ENCODE measurements around the gene PRDX1. TPM values are rescaled to one million over a fixed set of nuclear protein-coding genes. Genes with fewer than 3 reads are reported as not detected.
A peak's percentile ranks its signal among the peaks of the same experiment; 100 is the strongest.

Gene PRDX1
- total and polyA plus RNA-seq, 2 of the 13 experiments (the other 11 are each of a cell fraction or from before 2014, with no cell fraction given), result 761 to 1,898 TPM

DNA sequence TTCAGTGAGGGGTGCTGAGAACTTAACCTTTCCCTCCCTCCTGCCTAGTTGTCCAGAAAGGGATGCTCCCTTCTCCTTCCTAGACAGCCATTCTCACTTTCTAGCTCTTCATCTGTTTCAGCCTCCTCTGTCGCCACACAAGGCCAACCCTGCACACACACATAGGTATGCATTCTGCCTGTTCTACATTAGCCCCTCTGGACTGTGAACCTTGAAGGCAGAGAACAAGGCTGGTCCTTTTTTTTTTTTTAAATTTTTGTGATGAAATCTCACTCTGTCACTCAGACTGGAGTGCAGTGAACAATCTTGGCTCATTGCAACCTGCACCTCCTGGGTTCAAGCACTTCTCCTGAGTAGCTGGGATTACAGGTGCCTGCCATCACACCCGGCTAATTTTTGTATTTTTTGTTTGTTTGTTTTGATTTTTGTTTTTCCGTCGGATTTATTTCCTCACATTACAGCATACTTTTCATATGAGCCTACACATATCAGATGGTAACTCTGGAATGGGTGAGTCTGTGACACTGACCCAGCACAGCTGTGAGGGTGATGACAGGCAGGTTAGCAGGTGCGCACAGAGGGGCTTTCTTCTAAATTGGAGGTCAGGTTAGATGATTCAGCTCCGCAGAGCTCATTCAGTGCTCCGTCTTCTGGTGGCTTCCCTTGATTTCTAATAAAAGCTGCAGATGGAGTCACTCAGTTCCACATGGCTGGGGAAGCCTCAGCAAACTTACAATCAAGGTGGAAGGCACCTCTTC is 24.0 kb upstream of the PRDX1 start (continued):
- TF ChIP-seq, protein P1, sequence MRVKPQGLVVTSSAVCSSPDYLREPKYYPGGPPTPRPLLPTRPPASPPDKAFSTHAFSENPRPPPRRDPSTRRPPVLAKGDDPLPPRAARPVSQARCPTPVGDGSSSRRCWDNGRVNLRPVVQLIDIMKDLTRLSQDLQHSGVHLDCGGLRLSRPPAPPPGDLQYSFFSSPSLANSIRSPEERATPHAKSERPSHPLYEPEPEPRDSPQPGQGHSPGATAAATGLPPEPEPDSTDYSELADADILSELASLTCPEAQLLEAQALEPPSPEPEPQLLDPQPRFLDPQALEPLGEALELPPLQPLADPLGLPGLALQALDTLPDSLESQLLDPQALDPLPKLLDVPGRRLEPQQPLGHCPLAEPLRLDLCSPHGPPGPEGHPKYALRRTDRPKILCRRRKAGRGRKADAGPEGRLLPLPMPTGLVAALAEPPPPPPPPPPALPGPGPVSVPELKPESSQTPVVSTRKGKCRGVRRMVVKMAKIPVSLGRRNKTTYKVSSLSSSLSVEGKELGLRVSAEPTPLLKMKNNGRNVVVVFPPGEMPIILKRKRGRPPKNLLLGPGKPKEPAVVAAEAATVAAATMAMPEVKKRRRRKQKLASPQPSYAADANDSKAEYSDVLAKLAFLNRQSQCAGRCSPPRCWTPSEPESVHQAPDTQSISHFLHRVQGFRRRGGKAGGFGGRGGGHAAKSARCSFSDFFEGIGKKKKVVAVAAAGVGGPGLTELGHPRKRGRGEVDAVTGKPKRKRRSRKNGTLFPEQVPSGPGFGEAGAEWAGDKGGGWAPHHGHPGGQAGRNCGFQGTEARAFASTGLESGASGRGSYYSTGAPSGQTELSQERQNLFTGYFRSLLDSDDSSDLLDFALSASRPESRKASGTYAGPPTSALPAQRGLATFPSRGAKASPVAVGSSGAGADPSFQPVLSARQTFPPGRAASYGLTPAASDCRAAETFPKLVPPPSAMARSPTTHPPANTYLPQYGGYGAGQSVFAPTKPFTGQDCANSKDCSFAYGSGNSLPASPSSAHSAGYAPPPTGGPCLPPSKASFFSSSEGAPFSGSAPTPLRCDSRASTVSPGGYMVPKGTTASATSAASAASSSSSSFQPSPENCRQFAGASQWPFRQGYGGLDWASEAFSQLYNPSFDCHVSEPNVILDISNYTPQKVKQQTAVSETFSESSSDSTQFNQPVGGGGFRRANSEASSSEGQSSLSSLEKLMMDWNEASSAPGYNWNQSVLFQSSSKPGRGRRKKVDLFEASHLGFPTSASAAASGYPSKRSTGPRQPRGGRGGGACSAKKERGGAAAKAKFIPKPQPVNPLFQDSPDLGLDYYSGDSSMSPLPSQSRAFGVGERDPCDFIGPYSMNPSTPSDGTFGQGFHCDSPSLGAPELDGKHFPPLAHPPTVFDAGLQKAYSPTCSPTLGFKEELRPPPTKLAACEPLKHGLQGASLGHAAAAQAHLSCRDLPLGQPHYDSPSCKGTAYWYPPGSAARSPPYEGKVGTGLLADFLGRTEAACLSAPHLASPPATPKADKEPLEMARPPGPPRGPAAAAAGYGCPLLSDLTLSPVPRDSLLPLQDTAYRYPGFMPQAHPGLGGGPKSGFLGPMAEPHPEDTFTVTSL (CRISPR knock-in tag; IDR thresholded peaks at IDR 0.05; ENCODE audit: borderline replicate concordance), result no peak
- TF ChIP-seq HOXA3 (CRISPR knock-in tag; IDR thresholded peaks at IDR 0.05) (peak; percentile 35; the same call in 1 of the 2 replicates), KDM6A (CRISPR knock-in tag; IDR thresholded peaks at IDR 0.05; ENCODE audit: low read depth) (no peak), MXI1 (IDR thresholded peaks at IDR 0.05; ENCODE audit: borderline replicate concordance, low read depth, low read length) (no peak; the same call in 2 of the 3 replicates), ZNF138 (CRISPR knock-in tag; IDR thresholded peaks at IDR 0.05; ENCODE audit: low read depth) (no peak), ZNF264 (CRISPR knock-in tag; IDR thresholded peaks at IDR 0.05) (peak; percentile 33; the same call in 1 of the 2 replicates), ZNF543 (CRISPR knock-in tag; IDR thresholded peaks at IDR 0.05) (0 out of 2 replicates have a peak, but pooled peaks have one; percentile 63), SMARCC2 (IDR thresholded peaks at IDR 0.05) (no peak), SKI (IDR thresholded peaks at IDR 0.05; ENCODE audit: partially characterized antibody) (peak; percentile 18), FOXA1 (IDR thresholded peaks at IDR 0.05) (no peak), FOXA1 (CRISPR knock-in tag; IDR thresholded peaks at IDR 0.05) (no peak), TARDBP (CRISPR knock-in tag; IDR thresholded peaks at IDR 0.05) (no peak), ZNF709 (CRISPR knock-in tag; IDR thresholded peaks at IDR 0.05) (no peak)
- TF ChIP-seq, protein P2, sequence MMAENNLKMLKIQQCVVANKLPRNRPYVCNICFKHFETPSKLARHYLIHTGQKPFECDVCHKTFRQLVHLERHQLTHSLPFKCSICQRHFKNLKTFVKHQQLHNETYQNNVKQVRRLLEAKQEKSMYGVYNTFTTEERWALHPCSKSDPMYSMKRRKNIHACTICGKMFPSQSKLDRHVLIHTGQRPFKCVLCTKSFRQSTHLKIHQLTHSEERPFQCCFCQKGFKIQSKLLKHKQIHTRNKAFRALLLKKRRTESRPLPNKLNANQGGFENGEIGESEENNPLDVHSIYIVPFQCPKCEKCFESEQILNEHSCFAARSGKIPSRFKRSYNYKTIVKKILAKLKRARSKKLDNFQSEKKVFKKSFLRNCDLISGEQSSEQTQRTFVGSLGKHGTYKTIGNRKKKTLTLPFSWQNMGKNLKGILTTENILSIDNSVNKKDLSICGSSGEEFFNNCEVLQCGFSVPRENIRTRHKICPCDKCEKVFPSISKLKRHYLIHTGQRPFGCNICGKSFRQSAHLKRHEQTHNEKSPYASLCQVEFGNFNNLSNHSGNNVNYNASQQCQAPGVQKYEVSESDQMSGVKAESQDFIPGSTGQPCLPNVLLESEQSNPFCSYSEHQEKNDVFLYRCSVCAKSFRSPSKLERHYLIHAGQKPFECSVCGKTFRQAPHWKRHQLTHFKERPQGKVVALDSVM (CRISPR knock-in tag; IDR thresholded peaks at IDR 0.05), result 0 out of 2 replicates have a peak, but pooled peaks have one; percentile 35
- TF ChIP-seq, protein P3, sequence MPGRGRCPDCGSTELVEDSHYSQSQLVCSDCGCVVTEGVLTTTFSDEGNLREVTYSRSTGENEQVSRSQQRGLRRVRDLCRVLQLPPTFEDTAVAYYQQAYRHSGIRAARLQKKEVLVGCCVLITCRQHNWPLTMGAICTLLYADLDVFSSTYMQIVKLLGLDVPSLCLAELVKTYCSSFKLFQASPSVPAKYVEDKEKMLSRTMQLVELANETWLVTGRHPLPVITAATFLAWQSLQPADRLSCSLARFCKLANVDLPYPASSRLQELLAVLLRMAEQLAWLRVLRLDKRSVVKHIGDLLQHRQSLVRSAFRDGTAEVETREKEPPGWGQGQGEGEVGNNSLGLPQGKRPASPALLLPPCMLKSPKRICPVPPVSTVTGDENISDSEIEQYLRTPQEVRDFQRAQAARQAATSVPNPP (CRISPR knock-in tag; IDR thresholded peaks at IDR 0.05), result no peak
- TF ChIP-seq, protein P4, sequence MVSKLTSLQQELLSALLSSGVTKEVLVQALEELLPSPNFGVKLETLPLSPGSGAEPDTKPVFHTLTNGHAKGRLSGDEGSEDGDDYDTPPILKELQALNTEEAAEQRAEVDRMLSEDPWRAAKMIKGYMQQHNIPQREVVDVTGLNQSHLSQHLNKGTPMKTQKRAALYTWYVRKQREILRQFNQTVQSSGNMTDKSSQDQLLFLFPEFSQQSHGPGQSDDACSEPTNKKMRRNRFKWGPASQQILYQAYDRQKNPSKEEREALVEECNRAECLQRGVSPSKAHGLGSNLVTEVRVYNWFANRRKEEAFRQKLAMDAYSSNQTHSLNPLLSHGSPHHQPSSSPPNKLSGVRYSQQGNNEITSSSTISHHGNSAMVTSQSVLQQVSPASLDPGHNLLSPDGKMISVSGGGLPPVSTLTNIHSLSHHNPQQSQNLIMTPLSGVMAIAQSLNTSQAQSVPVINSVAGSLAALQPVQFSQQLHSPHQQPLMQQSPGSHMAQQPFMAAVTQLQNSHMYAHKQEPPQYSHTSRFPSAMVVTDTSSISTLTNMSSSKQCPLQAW (CRISPR knock-in tag; IDR thresholded peaks at IDR 0.05), result 0 out of 2 replicates have a peak, but pooled peaks have one; percentile 28
- TF ChIP-seq, protein P5, sequence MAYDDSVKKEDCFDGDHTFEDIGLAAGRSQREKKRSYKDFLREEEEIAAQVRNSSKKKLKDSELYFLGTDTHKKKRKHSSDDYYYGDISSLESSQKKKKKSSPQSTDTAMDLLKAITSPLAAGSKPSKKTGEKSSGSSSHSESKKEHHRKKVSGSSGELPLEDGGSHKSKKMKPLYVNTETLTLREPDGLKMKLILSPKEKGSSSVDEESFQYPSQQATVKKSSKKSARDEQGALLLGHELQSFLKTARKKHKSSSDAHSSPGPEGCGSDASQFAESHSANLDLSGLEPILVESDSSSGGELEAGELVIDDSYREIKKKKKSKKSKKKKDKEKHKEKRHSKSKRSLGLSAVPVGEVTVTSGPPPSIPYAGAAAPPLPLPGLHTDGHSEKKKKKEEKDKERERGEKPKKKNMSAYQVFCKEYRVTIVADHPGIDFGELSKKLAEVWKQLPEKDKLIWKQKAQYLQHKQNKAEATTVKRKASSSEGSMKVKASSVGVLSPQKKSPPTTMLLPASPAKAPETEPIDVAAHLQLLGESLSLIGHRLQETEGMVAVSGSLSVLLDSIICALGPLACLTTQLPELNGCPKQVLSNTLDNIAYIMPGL (CRISPR knock-in tag; IDR thresholded peaks at IDR 0.05; ENCODE audit: borderline replicate concordance in 1 of 2, low read depth in 1 of 2), result peak in 1 of 2 experiments; percentile 39; a peak in 1 of 4 replicates

All from HepG2 (cell line).